ENCODE measurements around the gene ELK3. TPM values are rescaled to one million over a fixed set of nuclear protein-coding genes. Genes with fewer than 3 reads are reported as not detected.

ELK3 gene
- total and polyA plus RNA-seq, 2 of the 13 experiments (the other 11 are each of a cell fraction or from before 2014, with no cell fraction given) = 2.9 to 3.2 TPM

- in situ Hi-C loops (cut with HindIII; ENCODE audit: extremely low pct_ligation_motif_present, low pct_unique_long_range_greater_than_20kb) (no loop called here), intact Hi-C loops (cut with micrococcal nuclease; ENCODE audit: unreplicated experiment) (no loop called here)
- TF ChIP-seq, protein P1, sequence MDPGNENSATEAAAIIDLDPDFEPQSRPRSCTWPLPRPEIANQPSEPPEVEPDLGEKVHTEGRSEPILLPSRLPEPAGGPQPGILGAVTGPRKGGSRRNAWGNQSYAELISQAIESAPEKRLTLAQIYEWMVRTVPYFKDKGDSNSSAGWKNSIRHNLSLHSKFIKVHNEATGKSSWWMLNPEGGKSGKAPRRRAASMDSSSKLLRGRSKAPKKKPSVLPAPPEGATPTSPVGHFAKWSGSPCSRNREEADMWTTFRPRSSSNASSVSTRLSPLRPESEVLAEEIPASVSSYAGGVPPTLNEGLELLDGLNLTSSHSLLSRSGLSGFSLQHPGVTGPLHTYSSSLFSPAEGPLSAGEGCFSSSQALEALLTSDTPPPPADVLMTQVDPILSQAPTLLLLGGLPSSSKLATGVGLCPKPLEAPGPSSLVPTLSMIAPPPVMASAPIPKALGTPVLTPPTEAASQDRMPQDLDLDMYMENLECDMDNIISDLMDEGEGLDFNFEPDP (CRISPR knock-in tag; conservative IDR thresholded peaks at IDR 0.05) = no peak
- TF ChIP-seq ZNF335 (CRISPR knock-in tag; IDR thresholded peaks at IDR 0.05) = no peak
- no peak for TF ChIP-seq PCBP1 (IDR thresholded peaks at IDR 0.05; ENCODE audit: borderline replicate concordance, low read depth, low read length)
- no peak for TF ChIP-seq ZBED4 (CRISPR knock-in tag; IDR thresholded peaks at IDR 0.05; ENCODE audit: borderline replicate concordance)
- TF ChIP-seq HNRNPUL1 (IDR thresholded peaks at IDR 0.05; ENCODE audit: low read depth, low read length) = no peak
- TF ChIP-seq ZNF230 (CRISPR knock-in tag; IDR thresholded peaks at IDR 0.05) = no peak
- H3K27ac ChIP-seq (ENCODE audit: extremely low read length, insufficient read depth, low read length) = no peak overlapping the region
- H3K4me2 ChIP-seq (ENCODE audit: low read depth, low read length) = no peak overlapping the region
- H3K36me3 ChIP-seq (replicated peaks in 1 of 2; ENCODE audit: control insufficient read depth in 1 of 2, insufficient read depth in 2 of 2, low read length in 2 of 2) = no peaks in the 10 kb centered on the region
- WGBS (ENCODE audit: low lambda C conversion rate) = 80% methylated on average over 9 of the region's 9 CpGs
- no peaks in the 10 kb centered on the region for H3K79me2 ChIP-seq (ENCODE audit: insufficient read depth, low read length)
- no peak overlapping the region for H2AFZ ChIP-seq (ENCODE audit: low read length)
- no peak overlapping the region for H3K4me3 ChIP-seq (replicated peaks in 1 of 3; ENCODE audit: insufficient read depth in 1 of 3, low read depth in 2 of 3, low read length in 3 of 3)
- H3K4me1 ChIP-seq (ENCODE audit: insufficient read depth, low read length) = peaks cover 10% of the 10 kb centered on the region
- no peaks in the 10 kb centered on the region for H4K20me1 ChIP-seq (ENCODE audit: insufficient read depth, low read length)
- ChIA-PET CTCF (ENCODE audit: low intra/inter-chr PET ratio, low total read pairs) (no interaction called here), POLR2A (no interaction called here)
- no peak for DNase-seq (ENCODE audit: low spot score)
- no peak for ATAC-seq
- H3K9ac ChIP-seq (ENCODE audit: insufficient read depth, low read depth, low read length) = no peak overlapping the region
- no TSS peak for BruUV-seq (replicated peaks)
- FAIRE-seq = no peak
- H3K27me3 ChIP-seq (ENCODE audit: control insufficient read depth in 1 of 2, insufficient read depth in 2 of 2, low read length in 2 of 2) = no peaks in the 10 kb centered on the region
- H3K9me3 ChIP-seq (ENCODE audit: low read length) = no peaks in the 10 kb centered on the region
Observed at GRCh38 chr12:96237465-96238077, 43.4 kb downstream of the ELK3 start.

Measured in HepG2 (cell line).